GM12801 (cell line): ENCODE results near the gene CCNC.

Experiments
- CTCF ChIP-seq: IDR thresholded peaks from one replicate; pipeline ENCODE4 v1.5.1; 2011; ENCODE audit warnings: control low read depth; ENCODE audit not compliant: insufficient read length; ENCODE audit errors: extremely low read depth

CCNC gene

GRCh38 chr6:99568103-99568933 is at the start of gene CCNC:
Gene CCNC (minus strand): TSS chr6:99568660. CDS start chr6:99568527, 133 bp downstream.
- TF ChIP-seq CTCF = no peak

GRCh38 chr6:99617131-99617530 is 48.7 kb upstream of the CCNC start:
- no peak for TF ChIP-seq CTCF

GRCh38 chr6:99614430-99615186 is 46.1 kb upstream of the CCNC start:
- no peak for TF ChIP-seq CTCF

GRCh38 chr6:99613705-99614429 is 45.4 kb upstream of the CCNC start:
- TF ChIP-seq CTCF = no peak

- TF ChIP-seq CTCF = no peak
Measured at GRCh38 chr6:99613409-99613704, 44.9 kb upstream of the CCNC start.

GRCh38 chr6:99612551-99613408 is 44.3 kb upstream of the CCNC start:
- no peak for TF ChIP-seq CTCF

GRCh38 chr6:99611148-99611547 is 42.7 kb upstream of the CCNC start:
- no peak for TF ChIP-seq CTCF
